ENCODE results near the gene AFF1. TPM values are rescaled to one million over a fixed set of nuclear protein-coding genes. Genes with fewer than 3 reads are reported as not detected.

AFF1 gene
- total RNA-seq, 1 experiment from 2014 or later = 93.4 TPM

GRCh38 chr4:86965019-86965976 is 30.5 kb downstream of the AFF1 start (continued):
- no peak for TF ChIP-seq GRHL2 (CRISPR knock-in tag; IDR thresholded peaks at IDR 0.05; ENCODE audit: insufficient replicate concordance, severe bottlenecking)

- ChIA-PET POLR2A (no interaction called here), CTCF (no interaction called here)
- DNase-seq (ENCODE audit: low spot score) (no peak), ATAC-seq (no peak)
- H3K4me1 Mint-ChIP-seq = peaks cover 32% of the 10 kb centered on the region
- no peaks in the 10 kb centered on the region for H3K27me3 Mint-ChIP-seq (ENCODE audit: low read depth)
- no peaks in the 10 kb centered on the region for H3K9me3 Mint-ChIP-seq
- H3K36me3 Mint-ChIP-seq = no peaks in the 10 kb centered on the region
- H3K27ac Mint-ChIP-seq = no peak overlapping the region
- TF ChIP-seq GRHL2 (CRISPR knock-in tag; IDR thresholded peaks at IDR 0.05; ENCODE audit: insufficient replicate concordance, severe bottlenecking) (no peak), CREB1 (CRISPR knock-in tag; IDR thresholded peaks at IDR 0.05) (no peak)
- TF ChIP-seq, protein P1, sequence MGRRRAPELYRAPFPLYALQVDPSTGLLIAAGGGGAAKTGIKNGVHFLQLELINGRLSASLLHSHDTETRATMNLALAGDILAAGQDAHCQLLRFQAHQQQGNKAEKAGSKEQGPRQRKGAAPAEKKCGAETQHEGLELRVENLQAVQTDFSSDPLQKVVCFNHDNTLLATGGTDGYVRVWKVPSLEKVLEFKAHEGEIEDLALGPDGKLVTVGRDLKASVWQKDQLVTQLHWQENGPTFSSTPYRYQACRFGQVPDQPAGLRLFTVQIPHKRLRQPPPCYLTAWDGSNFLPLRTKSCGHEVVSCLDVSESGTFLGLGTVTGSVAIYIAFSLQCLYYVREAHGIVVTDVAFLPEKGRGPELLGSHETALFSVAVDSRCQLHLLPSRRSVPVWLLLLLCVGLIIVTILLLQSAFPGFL (CRISPR knock-in tag; IDR thresholded peaks at IDR 0.05; ENCODE audit: borderline replicate concordance) = no peak
- H3K4me3 Mint-ChIP-seq = no peak overlapping the region
Measured at GRCh38 chr4:86967073-86967472, 32.3 kb downstream of the AFF1 start.

DNA sequence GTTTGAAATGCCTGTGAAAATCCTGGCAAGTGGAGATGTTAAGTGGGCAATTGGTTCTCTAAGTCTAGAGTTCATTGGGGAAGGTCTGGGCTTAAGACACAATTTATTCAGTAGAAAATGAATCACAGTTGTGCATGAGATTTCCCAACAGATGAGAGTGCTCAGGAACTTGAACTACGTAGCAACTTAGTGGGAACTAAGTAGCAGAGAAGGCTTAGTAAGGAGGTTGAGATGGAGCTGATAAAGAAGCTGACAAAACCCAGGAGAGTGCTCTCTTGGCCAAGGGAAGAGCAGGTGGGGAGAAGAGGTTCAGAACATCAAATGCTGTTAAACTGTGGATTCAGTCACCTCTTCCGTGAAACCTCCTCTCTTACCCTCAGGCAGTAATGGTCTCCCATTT is 33.0 kb downstream of the AFF1 start:
- Mint-ChIP-seq H3K4me3 (no peak overlapping the region), H3K27me3 (ENCODE audit: low read depth) (no peaks in the 10 kb centered on the region), H3K36me3 (no peaks in the 10 kb centered on the region), H3K9me3 (no peaks in the 10 kb centered on the region), H3K4me1 (peaks cover 31% of the 10 kb centered on the region), H3K27ac (no peak overlapping the region)
- no peak for TF ChIP-seq NR3C1 (CRISPR knock-in tag; conservative IDR thresholded peaks at IDR 0.05; ENCODE audit: low read depth)
- DNase-seq (ENCODE audit: low spot score) (no peak), ATAC-seq (no peak)
- ChIA-PET CTCF (no interaction called here), POLR2A (no interaction called here)

- no peak overlapping the region for H3K4me3 Mint-ChIP-seq
- no peaks in the 10 kb centered on the region for H3K36me3 Mint-ChIP-seq
- H3K27me3 Mint-ChIP-seq (ENCODE audit: low read depth) = no peaks in the 10 kb centered on the region
- no peak for ATAC-seq
- H3K9me3 Mint-ChIP-seq = no peaks in the 10 kb centered on the region
- CTCF ChIA-PET = interaction anchor here (0.9 kb wide), 1 partner anchor 46 kb away, joined by 3 read pairs; no protein-coding TSS in a partner anchor
- no peak overlapping the region for H3K27ac Mint-ChIP-seq
- POLR2A ChIA-PET = no interaction called here
- TF ChIP-seq ZSCAN18 (CRISPR knock-in tag; IDR thresholded peaks at IDR 0.05) (no peak), ZNF317 (CRISPR knock-in tag; IDR thresholded peaks at IDR 0.05; ENCODE audit: borderline replicate concordance, low read depth) (no peak), NFATC4 (CRISPR knock-in tag; IDR thresholded peaks at IDR 0.05) (no peak), MXD4 (CRISPR knock-in tag; IDR thresholded peaks at IDR 0.05; ENCODE audit: borderline replicate concordance) (no peak)
- no peak for DNase-seq (ENCODE audit: low spot score)
- H3K4me1 Mint-ChIP-seq = peaks cover 33% of the 10 kb centered on the region
Measured at GRCh38 chr4:86968547-86968946, 33.7 kb downstream of the AFF1 start.

DNA sequence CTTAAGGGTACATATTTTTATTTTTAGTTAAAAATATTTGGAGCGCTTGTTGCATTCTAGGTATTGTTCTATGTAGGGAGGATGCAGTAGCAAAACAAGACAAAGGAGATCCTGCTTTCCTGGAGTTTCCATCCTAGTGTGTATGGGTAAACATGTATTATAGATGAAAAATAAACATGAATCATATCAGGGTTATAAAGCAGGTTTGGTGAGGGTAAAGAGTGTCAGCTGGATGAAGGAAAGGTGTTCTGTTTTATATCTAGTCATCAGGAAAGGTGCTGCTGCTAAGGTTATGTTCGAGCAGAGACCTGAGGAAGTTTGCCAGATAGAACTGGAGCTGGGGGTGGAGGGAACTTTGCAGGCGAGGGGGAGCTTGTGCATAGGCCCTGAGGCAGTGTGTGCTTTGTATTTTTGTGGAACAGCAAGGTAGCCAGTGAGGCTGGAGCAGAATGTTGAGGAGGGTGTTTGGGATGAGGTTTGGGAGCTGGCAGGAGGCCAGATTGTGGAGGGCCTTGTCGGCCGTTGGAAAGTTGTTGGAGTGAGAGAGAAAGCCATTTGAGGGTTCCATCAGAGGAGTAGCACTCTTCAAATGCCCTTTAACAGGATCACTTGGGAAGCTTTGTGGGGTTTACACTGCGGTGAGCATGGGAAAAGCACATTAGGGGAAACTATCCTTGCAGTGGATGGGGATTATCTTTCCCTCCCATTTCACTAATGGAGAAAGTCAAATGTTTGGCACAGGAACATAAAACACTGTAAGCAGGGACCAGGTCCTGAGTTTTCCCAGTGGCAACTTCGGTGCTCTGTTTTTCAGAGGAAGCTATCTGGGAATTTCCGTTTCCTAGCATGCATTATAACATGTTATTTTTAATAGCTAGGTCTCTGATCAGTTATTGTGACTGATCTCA is 35.9 kb downstream of the AFF1 start:
- Mint-ChIP-seq H3K27me3 (ENCODE audit: low read depth) (no peaks in the 10 kb centered on the region), H3K27ac (peak overlapping the region; percentile 92), H3K9me3 (no peaks in the 10 kb centered on the region), H3K4me3 (no peak overlapping the region), H3K4me1 (peaks cover 50% of the 10 kb centered on the region), H3K36me3 (no peaks in the 10 kb centered on the region)
- DNase-seq (ENCODE audit: low spot score) (no peak), ATAC-seq (no peak)
- POLR2A ChIA-PET = no interaction called here
- TF ChIP-seq ZSCAN18 (CRISPR knock-in tag; IDR thresholded peaks at IDR 0.05) (no peak), NFE2L1 (CRISPR knock-in tag; IDR thresholded peaks at IDR 0.05) (no peak), NFYB (CRISPR knock-in tag; conservative IDR thresholded peaks at IDR 0.05; ENCODE audit: low read depth) (no peak), ZNF423 (CRISPR knock-in tag; IDR thresholded peaks at IDR 0.05) (no peak), ZNF263 (CRISPR knock-in tag; IDR thresholded peaks at IDR 0.05; ENCODE audit: low read depth) (no peak)
- TF ChIP-seq, protein P2, sequence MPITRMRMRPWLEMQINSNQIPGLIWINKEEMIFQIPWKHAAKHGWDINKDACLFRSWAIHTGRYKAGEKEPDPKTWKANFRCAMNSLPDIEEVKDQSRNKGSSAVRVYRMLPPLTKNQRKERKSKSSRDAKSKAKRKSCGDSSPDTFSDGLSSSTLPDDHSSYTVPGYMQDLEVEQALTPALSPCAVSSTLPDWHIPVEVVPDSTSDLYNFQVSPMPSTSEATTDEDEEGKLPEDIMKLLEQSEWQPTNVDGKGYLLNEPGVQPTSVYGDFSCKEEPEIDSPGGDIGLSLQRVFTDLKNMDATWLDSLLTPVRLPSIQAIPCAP (CRISPR knock-in tag; IDR thresholded peaks at IDR 0.05) = no peak
- CTCF ChIA-PET = interaction anchor here (1.0 to 1.5 kb wide), 3 partner anchors 10 to 48 kb away, joined by 3 to 6 read pairs (median 3); partner anchors contain the start of gene AFF1

Data from WTC11 (cell line).